NCI-H2171 treated with DMSO at 0.1 percent for 48 hours (cell line): Measurements from ENCODE around the gene YLPM1.
A peak's percentile ranks its signal among the peaks of the same experiment; 100 is the strongest.
"Not testable (repeated sequence)": the region's sequence is repeated elsewhere in the genome, so short reads cannot be mapped to it uniquely, and the experiment has no call there.

Experiments used
- DNase-seq: peaks from one replicate; lab custom pipeline; 2025; lab: John Stamatoyannopoulos, UW

The YLPM1 gene

GRCh38 chr14:74762917-74763802 is at the start of gene YLPM1:
TSS of gene YLPM1 (plus strand) at chr14:74763316. CDS start at chr14:74763490, 174 bp downstream.
- peak; percentile 100 for DNase-seq

- DNase-seq = no peak
Observed at GRCh38 chr14:74713395-74713735, 49.8 kb upstream of the YLPM1 start.

GRCh38 chr14:74720526-74720925 is 42.6 kb upstream of the YLPM1 start:
- no peak for DNase-seq

- DNase-seq = no peak
Observed at GRCh38 chr14:74723134-74723533, 40.0 kb upstream of the YLPM1 start.

GRCh38 chr14:74732387-74732786 is 30.7 kb upstream of the YLPM1 start:
- no peak for DNase-seq

- peak; percentile 64 for DNase-seq
Observed at GRCh38 chr14:74733221-74733620, 29.9 kb upstream of the YLPM1 start.

GRCh38 chr14:74735125-74735524 is 28.0 kb upstream of the YLPM1 start:
- no peak for DNase-seq

- no peak for DNase-seq
Observed at GRCh38 chr14:74737753-74738325, 25.3 kb upstream of the YLPM1 start.

- no peak for DNase-seq
Observed at GRCh38 chr14:74739293-74740030, 23.7 kb upstream of the YLPM1 start.

GRCh38 chr14:74747237-74747636 is 15.9 kb upstream of the YLPM1 start:
- DNase-seq = no peak

GRCh38 chr14:74754157-74754556 is 9.0 kb upstream of the YLPM1 start:
- no peak for DNase-seq

- no peak for DNase-seq
Observed at GRCh38 chr14:74754899-74755298, 8.2 kb upstream of the YLPM1 start.

- no peak for DNase-seq
Observed at GRCh38 chr14:74756326-74756725, 6.8 kb upstream of the YLPM1 start.

- DNase-seq = not testable (repeated sequence)
Observed at GRCh38 chr14:74758505-74758904, 4.6 kb upstream of the YLPM1 start.

GRCh38 chr14:74763803-74764531 is 851 bp downstream of the YLPM1 start:
- peak; percentile 21 for DNase-seq

GRCh38 chr14:74765721-74766120 is 2.6 kb downstream of the YLPM1 start:
- no peak for DNase-seq

GRCh38 chr14:74771399-74771798 is 8.3 kb downstream of the YLPM1 start:
- DNase-seq = no peak

- no peak for DNase-seq
Observed at GRCh38 chr14:74784634-74785033, 21.5 kb downstream of the YLPM1 start.

- no peak for DNase-seq
Observed at GRCh38 chr14:74785056-74785613, 22.0 kb downstream of the YLPM1 start.

- DNase-seq = no peak
Observed at GRCh38 chr14:74786796-74787315, 23.7 kb downstream of the YLPM1 start.

- DNase-seq = no peak
Observed at GRCh38 chr14:74792249-74793039, 29.3 kb downstream of the YLPM1 start.
